A673 (cell line): ENCODE measurements around the gene ZNHIT1. TPM values are rescaled to one million over a fixed set of nuclear protein-coding genes. Genes with fewer than 3 reads are reported as not detected.
"Not testable (repeated sequence)": the region's sequence is repeated elsewhere in the genome, so short reads cannot be mapped to it uniquely, and the experiment has no call there.

Source experiments
- BruUV-seq: library from RNA; stranded (reverse); fragments of 400-500 nt; replicated peaks from 2 replicates; lab custom pipeline; 2021; lab: Mats Ljungman, UMichigan
- CTCF ChIA-PET: fragments of 300-600 bp; sonication (Branson Sonifier 250); formaldehyde crosslinking; loops from one replicate; lab custom pipeline; 2022; ENCODE audit warnings: antibody characterized with exemption; lab: Charles Lee
- POLR2A ChIA-PET: fragments of 300-600 bp; sonication (Branson Sonifier 250); formaldehyde crosslinking; loops from one replicate; lab custom pipeline; 2022; ENCODE audit warnings: antibody characterized with exemption; ENCODE audit not compliant: low non-redundant PET; lab: Charles Lee
- DNase-seq: peaks from one replicate; pipeline ENCODE4 v3.0.0-alpha.2; 2015; ENCODE audit warnings: low spot score
- H3K27ac ChIP-seq: fragments of 200-600 bp; sonication (generic); 2 replicates; pipeline ENCODE4 v1.5.1; 2016; ENCODE audit warnings: mixed run types, low read depth, mild to moderate bottlenecking, mixed read lengths, antibody characterized with exemption, low read length; ENCODE audit not compliant: poor library complexity, severe bottlenecking
- H3K27me3 ChIP-seq: fragments of 200-600 bp; sonication (generic); replicated peaks from 2 replicates; pipeline ENCODE4 v1.6.1; 2017; ENCODE audit warnings: mixed run types, low read depth, mild to moderate bottlenecking, mixed read lengths, antibody characterized with exemption, low read length; ENCODE audit not compliant: insufficient read depth, poor library complexity
- H3K36me3 ChIP-seq: fragments of 200-600 bp; sonication (generic); 2 replicates; pipeline ENCODE4 v1.6.1; 2016; ENCODE audit warnings: mixed run types, mild to moderate bottlenecking, mixed read lengths, antibody characterized with exemption, low read length; ENCODE audit not compliant: insufficient read depth, poor library complexity, severe bottlenecking
- H3K4me1 ChIP-seq: fragments of 200-600 bp; sonication (generic); 2 replicates; pipeline ENCODE4 v1.6.1; 2017; ENCODE audit warnings: mixed run types, mild to moderate bottlenecking, mixed read lengths, antibody characterized with exemption, low read length; ENCODE audit not compliant: insufficient read depth, poor library complexity, severe bottlenecking
- H3K4me3 ChIP-seq: fragments of 200-600 bp; sonication (generic); 2 replicates; pipeline ENCODE4 v1.5.1; 2016; ENCODE audit warnings: low read depth, mixed run types, mild to moderate bottlenecking, mixed read lengths, low read length; ENCODE audit not compliant: poor library complexity, severe bottlenecking
- H3K9me3 ChIP-seq: fragments of 200-600 bp; sonication (generic); 2 replicates; pipeline ENCODE4 v1.6.1; 2016; ENCODE audit warnings: mixed run types, low read depth, mild to moderate bottlenecking, mixed read lengths, antibody characterized with exemption, low read length; ENCODE audit not compliant: poor library complexity, severe bottlenecking
- CTCF ChIP-seq: fragments of 300-800, 200-600 bp; sonication (generic); conservative IDR thresholded peaks from 2 replicates; pipeline ENCODE4 v1.5.1; 2017; ENCODE audit warnings: low read depth, mild to moderate bottlenecking, antibody characterized with exemption, low read length, moderate library complexity, mixed read lengths
- EZH2 ChIP-seq: fragments of 200-600 bp; sonication (generic); IDR thresholded peaks from 2 replicates; pipeline ENCODE4 v1.6.1; 2017; ENCODE audit warnings: borderline replicate concordance, low read depth, mild to moderate bottlenecking, mixed read lengths, antibody characterized with exemption, low read length; ENCODE audit not compliant: poor library complexity, severe bottlenecking
- intact Hi-C: fragments of 100-400 bp; cut with micrococcal nuclease; formaldehyde crosslinking; loops from one replicate; pipeline ENCODE4 v1.10.0; 2022; ENCODE audit not compliant: unreplicated experiment
- total RNA-seq: library from RNA; stranded (reverse); gene quantifications from 2 replicates; pipeline ENCODE4 v1.2.3, GENCODE V29; 2021

Gene ZNHIT1
- total RNA-seq, 1 experiment from 2014 or later: 65.1 TPM

GRCh38 chr7:101250324-101250723 is 32.4 kb downstream of the ZNHIT1 start:
- ChIA-PET POLR2A (no interaction called here), CTCF (no interaction called here)
- Histone ChIP-seq H3K9me3 (no peaks in the 10 kb centered on the region), H3K4me1 (no peaks in the 10 kb centered on the region), H3K27ac (no peak overlapping the region), H3K36me3 (peaks cover 3% of the 10 kb centered on the region), H3K4me3 (no peak overlapping the region), H3K27me3 (no peaks in the 10 kb centered on the region)
- BruUV-seq: no TSS peak
- DNase-seq: no peak
- TF ChIP-seq CTCF: no peak
- no peak for TF ChIP-seq EZH2
- intact Hi-C loops: no loop called here

- Histone ChIP-seq H3K36me3 (peaks cover 3% of the 10 kb centered on the region), H3K27ac (peak overlapping the region; percentile 56), H3K4me3 (peak overlapping the region; percentile 70), H3K9me3 (no peaks in the 10 kb centered on the region), H3K27me3 (no peaks in the 10 kb centered on the region), H3K4me1 (no peaks in the 10 kb centered on the region)
- ChIA-PET POLR2A (no interaction called here), CTCF (interaction anchor here (0.6 to 0.9 kb wide), 2 partner anchors 8 to 60 kb away, joined by 3 to 6 read pairs; no protein-coding TSS in a partner anchor)
- peak; percentile 99 for DNase-seq
- BruUV-seq: no TSS peak
- intact Hi-C loops: no loop called here
- TF ChIP-seq CTCF: no peak
- TF ChIP-seq EZH2: no peak
Measured at GRCh38 chr7:101251871-101252659, 34.1 kb downstream of the ZNHIT1 start.

- DNase-seq, H3K27ac ChIP-seq, H3K4me1 ChIP-seq, CTCF ChIA-PET, H3K36me3 ChIP-seq, BruUV-seq, H3K27me3 ChIP-seq, intact Hi-C loops, H3K9me3 ChIP-seq: not testable (repeated sequence)
- peak overlapping the region; percentile 70 for H3K4me3 ChIP-seq
- POLR2A ChIA-PET: interaction anchor here (0.6 kb wide), 1 partner anchor 10 kb away, joined by 4 read pairs; no protein-coding TSS in a partner anchor
Measured at GRCh38 chr7:101253199-101253598, 35.2 kb downstream of the ZNHIT1 start.
